Smooth muscle cell of bladder (primary cell): ENCODE results near the gene BACH1. TPM values are rescaled to one million over a fixed set of nuclear protein-coding genes. Genes with fewer than 3 reads are reported as not detected.

ENCODE experiments used
- total RNA-seq: library from RNA; depleted of rRNA; stranded (reverse); fragments of >200 nt; gene quantifications from 2 replicates; pipeline ENCODE4 v1.2.3, GENCODE V29; 2014

The BACH1 gene
- total RNA-seq = 73.7 and 82.4 TPM in 2 replicates

DNA sequence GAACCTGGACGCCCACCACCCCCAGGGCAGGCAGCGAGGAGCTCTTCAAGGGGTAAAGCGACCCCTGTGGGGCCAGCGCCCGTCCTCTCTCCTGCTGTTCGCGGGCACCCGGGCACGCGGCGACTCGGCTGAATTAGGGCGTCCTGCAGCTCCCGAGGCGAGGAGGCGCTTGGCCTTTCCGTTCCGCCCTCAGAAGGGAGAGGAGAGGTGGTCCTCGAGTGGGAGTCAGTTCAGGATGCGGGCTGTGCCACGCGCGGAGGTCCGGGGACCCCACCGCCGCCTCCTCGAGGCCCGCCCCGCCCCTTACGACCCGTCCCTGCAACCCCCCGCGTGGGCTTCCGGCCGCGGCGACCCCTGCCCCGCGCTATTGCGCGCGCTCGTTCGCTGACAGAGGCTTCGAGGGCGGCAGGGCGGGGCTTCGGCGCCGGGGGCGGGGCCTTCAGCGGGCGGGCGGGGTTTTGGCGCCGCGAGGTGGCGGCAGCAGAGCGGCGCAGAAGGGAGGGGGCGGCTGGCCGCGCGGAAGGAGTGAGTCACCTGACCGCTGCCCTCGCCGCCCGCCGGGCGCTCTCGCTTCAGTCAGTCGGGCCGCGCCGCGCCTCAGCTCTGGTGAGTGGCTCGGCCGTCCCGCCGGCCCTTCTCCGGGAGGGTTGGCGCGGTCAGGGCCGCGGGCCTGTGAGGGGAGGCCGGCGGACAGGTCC lies at the start of gene BACH1:
BACH1 (plus strand) TSS at position 575 of the 698 bp plus-strand sequence. CDS start 22,359 bp downstream, outside the sequence.

Other genes with a start within 250 kb of the BACH1 start
- gene CCT8, start 225.3 kb upstream of the BACH1 start, total RNA-seq = 223 and 234 TPM in 2 replicates
- gene MAP3K7CL, start 168.3 kb upstream of the BACH1 start, total RNA-seq = 3.1 and 3.7 TPM in 2 replicates